Heart left ventricle (tissue), 13 donors: ENCODE measurements around the gene CES2.

Experiments used
- CTCF ChIP-seq, 12 donors: fragments of 200-600 bp; sonication (generic) in 4 of 12; IDR thresholded peaks; one replicate each; pipeline versions ENCODE4 v1.5.0 to v1.8.0; 2018 to 2022; ENCODE audit warnings: antibody characterized with exemption in 12 of 12, mild to moderate bottlenecking in 5 of 12
- POLR2A ChIP-seq, 2 donors: fragments of 450-650 bp; IDR thresholded peaks; one replicate each; pipeline ENCODE4 v1.6.1; 2017; ENCODE audit warnings: antibody characterized with exemption in 2 of 2, mild to moderate bottlenecking in 2 of 2, moderate library complexity in 2 of 2
- donor health status: ischemic (EF 13 %, LVEDD 7.1; RV severe dilation, severe dysfunction).
- donor health status: DM: no; HTN: yes; CAD: no.
- donor health status: DM: no; HTN: no; CAD: no.
- donor health status: ischemic (EF 25% LVEDD 6.9; RV normal size, moderate dysfunction).
- donor health status: ischemic (EF 25% LVEDD 5.7; RV mildly dilated, moderate dysfunction).
- donor health status: ischemic (EF 35%, LVEDD 5.7; RV mildly dilated, moderate dysfunction).
- donor health status: nonischemic (EF 11% LVEDD 7.7; RV severe dilation, severe dysfunction).
- donor health status: DM: yes; HTN: yes; CAD: no.
- donor health status: PGD.
- donor health status: ischemic (EF 29% LVEDD 5.4; RV normal size, mild dysfunction).
- donor health status: nonischemic (EF 23%, LVEDD 6.1; RV moderate dilation, normal function).

- TF ChIP-seq CTCF (IDR thresholded peaks at IDR 0.05) (no peak), POLR2A (IDR thresholded peaks at IDR 0.05) (no peak)
Observed at GRCh38 chr16:66973716-66974115, 38.4 kb downstream of the CES2 start.
